Measurements from ENCODE around the gene MS4A6E. TPM values are rescaled to one million over a fixed set of nuclear protein-coding genes. Genes with fewer than 3 reads are reported as not detected.
A peak's percentile ranks its signal among the peaks of the same experiment; 100 is the strongest.

MS4A6E gene
- total RNA-seq, 4 donors from 2014 or later: not detected

DNA sequence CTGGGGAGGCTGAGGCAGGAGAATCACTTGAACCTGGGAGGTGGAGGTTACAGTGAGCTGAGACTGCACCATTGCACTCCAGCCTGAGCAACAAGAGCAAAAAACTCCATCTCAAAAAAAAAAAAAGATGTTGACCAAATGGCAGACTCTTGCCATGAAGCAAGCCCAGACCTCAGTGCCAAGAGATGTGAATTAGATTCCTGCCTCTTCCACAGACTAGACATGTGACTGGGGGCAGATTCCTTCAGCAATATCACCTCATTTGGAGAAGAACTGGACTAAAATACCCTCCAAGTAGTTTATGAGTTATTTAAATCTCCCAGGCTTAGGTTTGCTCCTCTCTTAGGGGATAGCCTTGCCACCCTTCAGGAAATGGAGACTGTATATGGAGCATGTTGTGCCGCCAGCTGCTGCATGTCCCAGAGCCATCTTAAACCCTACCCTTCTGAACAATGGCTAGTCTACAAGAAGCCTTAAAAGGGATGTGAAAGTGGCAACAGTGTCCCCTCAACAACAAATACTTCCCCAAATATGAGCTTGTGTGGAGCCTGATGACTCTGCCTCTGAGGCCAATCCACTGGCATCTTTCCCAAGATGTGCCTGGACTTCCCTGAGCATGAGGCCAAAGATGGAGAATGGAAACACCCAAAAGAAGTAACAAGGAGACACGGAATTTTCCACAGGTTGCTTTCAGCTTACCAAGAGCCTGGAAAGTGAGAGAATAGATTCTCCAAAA is 50.5 kb downstream of the MS4A6E start:
- DNase-seq: peak in 2 of 3 donors; percentile 69 to 82
- Histone ChIP-seq H3K27ac (peak overlapping the region; percentile 35 to 74 (median 56)), H3K9me3 (no peaks in the 10 kb centered on the region), H3K4me1 (no peaks in the 10 kb centered on the region), H3K4me3 (no peak overlapping the region), H3K36me3 (no peaks in the 10 kb centered on the region), H3K27me3 (no peaks in the 10 kb centered on the region)
- TF ChIP-seq POLR2A (IDR thresholded peaks at IDR 0.05): no peak
- TF ChIP-seq, protein P1, sequence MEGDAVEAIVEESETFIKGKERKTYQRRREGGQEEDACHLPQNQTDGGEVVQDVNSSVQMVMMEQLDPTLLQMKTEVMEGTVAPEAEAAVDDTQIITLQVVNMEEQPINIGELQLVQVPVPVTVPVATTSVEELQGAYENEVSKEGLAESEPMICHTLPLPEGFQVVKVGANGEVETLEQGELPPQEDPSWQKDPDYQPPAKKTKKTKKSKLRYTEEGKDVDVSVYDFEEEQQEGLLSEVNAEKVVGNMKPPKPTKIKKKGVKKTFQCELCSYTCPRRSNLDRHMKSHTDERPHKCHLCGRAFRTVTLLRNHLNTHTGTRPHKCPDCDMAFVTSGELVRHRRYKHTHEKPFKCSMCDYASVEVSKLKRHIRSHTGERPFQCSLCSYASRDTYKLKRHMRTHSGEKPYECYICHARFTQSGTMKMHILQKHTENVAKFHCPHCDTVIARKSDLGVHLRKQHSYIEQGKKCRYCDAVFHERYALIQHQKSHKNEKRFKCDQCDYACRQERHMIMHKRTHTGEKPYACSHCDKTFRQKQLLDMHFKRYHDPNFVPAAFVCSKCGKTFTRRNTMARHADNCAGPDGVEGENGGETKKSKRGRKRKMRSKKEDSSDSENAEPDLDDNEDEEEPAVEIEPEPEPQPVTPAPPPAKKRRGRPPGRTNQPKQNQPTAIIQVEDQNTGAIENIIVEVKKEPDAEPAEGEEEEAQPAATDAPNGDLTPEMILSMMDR (IDR thresholded peaks at IDR 0.05): no peak

- TF ChIP-seq, protein P1 (IDR thresholded peaks at IDR 0.05): no peak
- peak in 1 of 2 donors; percentile 50 for TF ChIP-seq POLR2A (IDR thresholded peaks at IDR 0.05)
- Histone ChIP-seq H3K36me3 (no peaks in the 10 kb centered on the region), H3K4me3 (peak within 1 kb of the TSS in 3 of 4 donors; percentile 2 to 27 (median 21)), H3K27ac (peak within 1 kb of the TSS; percentile 54 to 74 (median 62)), H3K9me3 (no peaks in the 10 kb centered on the region), H3K27me3 (no peaks in the 10 kb centered on the region), H3K4me1 (no peaks in the 10 kb centered on the region)
- peak in 2 of 3 donors; percentile 76 to 83 for DNase-seq
Measured at GRCh38 chr11:60378354-60378753, 51.3 kb downstream of the MS4A6E start, which contains the start of gene MS4A7. TSS of gene MS4A7 (plus strand) at chr11:60378532. CDS start at chr11:60383142, 4,610 bp downstream.

GRCh38 chr11:60389279-60389910 is 62.3 kb downstream of the MS4A6E start:
- Histone ChIP-seq H3K27me3 (no peaks in the 10 kb centered on the region), H3K27ac (peak overlapping the region; percentile 25 to 72 (median 32)), H3K4me3 (no peak overlapping the region), H3K9me3 (no peaks in the 10 kb centered on the region), H3K36me3 (no peaks in the 10 kb centered on the region), H3K4me1 (no peaks in the 10 kb centered on the region)
- peak in 2 of 3 donors; percentile 58 to 70 for DNase-seq
- TF ChIP-seq, protein P1 (IDR thresholded peaks at IDR 0.05): no peak

- H3K4me1 ChIP-seq: no peaks in the 10 kb centered on the region
- H3K9me3 ChIP-seq: no peaks in the 10 kb centered on the region
- no peaks in the 10 kb centered on the region for H3K36me3 ChIP-seq
- H3K4me3 ChIP-seq: no peak overlapping the region
- TF ChIP-seq POLR2A (IDR thresholded peaks at IDR 0.05): no peak
- TF ChIP-seq, protein P1 (IDR thresholded peaks at IDR 0.05): no peak
- peak overlapping the region in 2 of 4 donors; percentile 27 to 72 for H3K27ac ChIP-seq
- H3K27me3 ChIP-seq: no peaks in the 10 kb centered on the region
- DNase-seq: no peak
Measured at GRCh38 chr11:60390419-60390818, 63.4 kb downstream of the MS4A6E start.

Other genes starting within 250 kb of the MS4A6E start
- 1 to 10 TPM in 2 of 4 donors, under 1 TPM in 1, not detected in 1; 0.80 to 3.3 (median 1.0) TPM for gene MS4A2, start 238.6 kb upstream of the MS4A6E start, total RNA-seq
- gene MS4A6A, start 144.2 kb upstream of the MS4A6E start, total RNA-seq: 10 to 100 TPM in 3 of 4 donors, 1 to 10 TPM in 1; 7.4 to 66.0 (median 33.5) TPM
- 10 to 100 TPM in 2 of 4 donors, 1 to 10 TPM in 2; 2.6 to 13.1 (median 9.3) TPM for gene MS4A4E, start 84.1 kb upstream of the MS4A6E start, total RNA-seq
- 10 to 100 TPM in 1 of 4 donors, 1 to 10 TPM in 3; 2.8 to 17.0 (median 4.4) TPM for gene MS4A4A, start 46.6 kb upstream of the MS4A6E start, total RNA-seq
- gene MS4A7, start 51.3 kb downstream of the MS4A6E start, total RNA-seq: 10 to 100 TPM in 2 of 4 donors, 1 to 10 TPM in 2; 5.0 to 52.0 (median 14.9) TPM
- gene MS4A14, start 69.2 kb downstream of the MS4A6E start, total RNA-seq: 10 to 100 TPM in 1 of 4 donors, 1 to 10 TPM in 1, under 1 TPM in 2; 0.57 to 15.7 (median 2.7) TPM
- not detected for gene MS4A5, start 102.3 kb downstream of the MS4A6E start, total RNA-seq
- 100 to 1,000 TPM in 1 of 4 donors, 10 to 100 TPM in 1, 1 to 10 TPM in 1, not detected in 1; 3.2 to 260 (median 18.5) TPM for gene MS4A1, start 128.6 kb downstream of the MS4A6E start, total RNA-seq
- gene MS4A12, start 165.5 kb downstream of the MS4A6E start, total RNA-seq: not detected
- not detected for gene MS4A13, start 188.1 kb downstream of the MS4A6E start, total RNA-seq